IMR-90 (cell line): ENCODE results near the gene SNAP25. TPM values are rescaled to one million over a fixed set of nuclear protein-coding genes. Genes with fewer than 3 reads are reported as not detected.

Experiments
- ATAC-seq: fragments of 200-7000 bp; cut with Tn5 transposase; 2 replicates; pipeline ENCODE4 v1.9.1; 2020; ENCODE audit warnings: low read depth, mild to moderate bottlenecking, moderate library complexity
- BruUV-seq: library from RNA; stranded (reverse); fragments of 400-500 nt; replicated peaks from 2 replicates; lab custom pipeline; 2021; lab: Mats Ljungman, UMichigan
- CTCF ChIA-PET: fragments of 300-600 bp; formaldehyde crosslinking; extraction: SDS; loops from one replicate; lab custom pipeline; 2021; ENCODE audit warnings: antibody characterized with exemption; lab: Yijun Ruan, JAX
- POLR2A ChIA-PET: fragments of 300-600 bp; sonication (Branson Sonifier 250); formaldehyde crosslinking; loops from one replicate; lab custom pipeline; 2022; ENCODE audit warnings: antibody characterized with exemption; ENCODE audit not compliant: unreplicated experiment; lab: Charles Lee
- DNase-seq: peaks from one replicate; pipeline ENCODE4 v3.0.0; 2013
- H2AFZ ChIP-seq: replicated peaks from 2 replicates; pipeline ENCODE3; 2013; ENCODE audit warnings: low read length, mild to moderate bottlenecking; ENCODE audit not compliant: poor library complexity
- H2AK5ac ChIP-seq: 2 replicates; pipeline ENCODE4 v1.6.1; 2013; ENCODE audit warnings: low read depth, low read length, inconsistent platforms
- H2AK9ac ChIP-seq: replicated peaks from 2 replicates; pipeline ENCODE3; 2013; ENCODE audit warnings: mild to moderate bottlenecking, low read depth, low read length, moderate library complexity; ENCODE audit not compliant: poor library complexity
- H2BK120ac ChIP-seq: 2 replicates; pipeline ENCODE4 v1.6.1; 2013; ENCODE audit warnings: low read depth, low read length, inconsistent platforms
- H2BK15ac ChIP-seq: 3 replicates; pipeline ENCODE4 v1.6.1; 2013; ENCODE audit warnings: low read depth, low read length, inconsistent platforms
- H2BK20ac ChIP-seq: 2 replicates; pipeline ENCODE4 v1.6.1; 2013; ENCODE audit warnings: low read depth, mild to moderate bottlenecking, inconsistent platforms, low read length, moderate library complexity
- H2BK5ac ChIP-seq: 2 replicates; pipeline ENCODE4 v1.6.1; 2013; ENCODE audit warnings: mild to moderate bottlenecking, low read depth, low read length, inconsistent platforms; ENCODE audit not compliant: poor library complexity, severe bottlenecking
- H3K14ac ChIP-seq: replicated peaks from 2 replicates; pipeline ENCODE4 v1.6.1; 2013; ENCODE audit warnings: low read depth, low read length, inconsistent platforms
- H3K18ac ChIP-seq: 2 replicates; pipeline ENCODE4 v1.6.1; 2013; ENCODE audit warnings: low read depth, low read length, control low read depth
- H3K23ac ChIP-seq: 2 replicates; pipeline ENCODE4 v1.6.1; 2013; ENCODE audit warnings: low read depth, low read length, inconsistent platforms
- H3K27ac ChIP-seq: 2 replicates; pipeline ENCODE4 v1.5.1; 2013; ENCODE audit warnings: mild to moderate bottlenecking, control low read depth, low read length; ENCODE audit not compliant: insufficient read depth
- H3K27me3 ChIP-seq: 2 replicates; pipeline ENCODE4 v1.6.1; 2013; ENCODE audit warnings: low read length; ENCODE audit not compliant: control insufficient read depth, insufficient read depth
- H3K36me3 ChIP-seq: 2 replicates; pipeline ENCODE4 v1.6.1; 2013; ENCODE audit warnings: low read length, mixed read lengths; ENCODE audit not compliant: control insufficient read depth, insufficient read depth
- H3K4ac ChIP-seq: 2 replicates; pipeline ENCODE4 v1.6.1; 2013; ENCODE audit warnings: low read depth, low read length, inconsistent platforms
- H3K4me1 ChIP-seq: 2 replicates; pipeline ENCODE4 v1.6.1; 2013; ENCODE audit warnings: low read length, mixed read lengths; ENCODE audit not compliant: control insufficient read depth, insufficient read depth
- H3K4me2 ChIP-seq: 2 replicates; pipeline ENCODE4 v1.6.1; 2013; ENCODE audit warnings: low read depth, mild to moderate bottlenecking, control low read depth, low read length, moderate library complexity
- H3K4me3 ChIP-seq: 2 replicates; pipeline ENCODE4 v1.5.1; 2013; ENCODE audit warnings: low read depth, mild to moderate bottlenecking, control low read depth, low read length, moderate library complexity; ENCODE audit not compliant: insufficient read depth
- H3K56ac ChIP-seq: 2 replicates; pipeline ENCODE4 v1.6.1; 2013; ENCODE audit warnings: low read length, inconsistent platforms; ENCODE audit not compliant: insufficient read depth; ENCODE audit errors: extremely low read depth
- H3K79me1 ChIP-seq, 2 experiments: 2 replicates each; pipeline ENCODE4 v1.6.1; 2013; ENCODE audit warnings: low read length in 2 of 2, inconsistent platforms in 1 of 2, low read depth in 1 of 2
- H3K9ac ChIP-seq: 2 replicates; pipeline ENCODE4 v1.6.1; 2013; ENCODE audit warnings: low read depth, low read length, control low read depth
- H3K9me1 ChIP-seq: 2 replicates; pipeline ENCODE4 v1.6.1; 2013; ENCODE audit warnings: low read length, inconsistent platforms; ENCODE audit not compliant: insufficient read depth
- H3K9me3 ChIP-seq: 2 replicates; pipeline ENCODE4 v1.6.1; 2013; ENCODE audit warnings: low read length; ENCODE audit not compliant: control insufficient read depth, insufficient read depth
- H4K20me1 ChIP-seq: 2 replicates; pipeline ENCODE4 v1.6.1; 2013; ENCODE audit warnings: low read length, inconsistent platforms; ENCODE audit not compliant: insufficient read depth
- H4K5ac ChIP-seq: 2 replicates; pipeline ENCODE4 v1.6.1; 2013; ENCODE audit warnings: mild to moderate bottlenecking, low read depth, low read length, control low read depth
- H4K8ac ChIP-seq, 2 experiments: 2 replicates each; pipeline ENCODE4 v1.6.1; 2013; ENCODE audit warnings: low read depth in 2 of 2, low read length in 2 of 2, control low read depth in 1 of 2, inconsistent platforms in 1 of 2
- H4K91ac ChIP-seq: 2 replicates; pipeline ENCODE4 v1.6.1; 2013; ENCODE audit warnings: low read depth, low read length, inconsistent platforms; ENCODE audit not compliant: insufficient read depth
- BHLHE40 ChIP-seq: fragments of 150-350 bp; IDR thresholded peaks from 2 replicates; pipeline ENCODE4 v1.6.1; 2016; ENCODE audit warnings: mild to moderate bottlenecking, low read depth, low read length
- CEBPB ChIP-seq: IDR thresholded peaks from 2 replicates; pipeline ENCODE4 v1.6.1; 2012; ENCODE audit warnings: low read depth, low read length, improper control_type of control experiment
- CHD1 ChIP-seq: IDR thresholded peaks from 2 replicates; pipeline ENCODE4 v1.6.1; 2012; ENCODE audit warnings: low read depth, low read length, improper control_type of control experiment
- CTCF ChIP-seq: conservative IDR thresholded peaks from 2 replicates; pipeline ENCODE4 v1.5.1; 2012; ENCODE audit warnings: mild to moderate bottlenecking, low read depth, low read length, improper control_type of control experiment
- FOS ChIP-seq: fragments of 150-350 bp; IDR thresholded peaks from 2 replicates; pipeline ENCODE4 v1.6.1; 2016; ENCODE audit warnings: low read depth, low read length
- MAFK ChIP-seq: IDR thresholded peaks from 2 replicates; pipeline ENCODE4 v1.6.1; 2012; ENCODE audit warnings: low read depth, low read length, improper control_type of control experiment
- MAZ ChIP-seq: IDR thresholded peaks from 2 replicates; pipeline ENCODE4 v1.6.1; 2012; ENCODE audit warnings: low read depth, mild to moderate bottlenecking, low read length, improper control_type of control experiment, moderate library complexity, borderline replicate concordance
- MXI1 ChIP-seq: IDR thresholded peaks from 2 replicates; pipeline ENCODE4 v1.6.1; 2012; ENCODE audit warnings: low read depth, mild to moderate bottlenecking, low read length, moderate library complexity, borderline replicate concordance
- NFE2L2 ChIP-seq: fragments of 150-350 bp; IDR thresholded peaks from 2 replicates; pipeline ENCODE4 v1.6.1; 2016; ENCODE audit warnings: low read depth, mild to moderate bottlenecking, low read length
- POLR2A ChIP-seq: IDR thresholded peaks from 2 replicates; pipeline ENCODE4 v1.6.1; 2012; ENCODE audit warnings: mild to moderate bottlenecking, low read depth, low read length
- RAD21 ChIP-seq: IDR thresholded peaks from 2 replicates; pipeline ENCODE4 v1.6.1; 2012; ENCODE audit warnings: low read length, improper control_type of control experiment
- RCOR1 ChIP-seq: IDR thresholded peaks from 2 replicates; pipeline ENCODE4 v1.6.1; 2012; ENCODE audit warnings: mild to moderate bottlenecking, low read length, improper control_type of control experiment; ENCODE audit not compliant: insufficient replicate concordance
- RFX5 ChIP-seq: IDR thresholded peaks from 2 replicates; pipeline ENCODE4 v1.8.0; 2012; ENCODE audit warnings: low read depth, mild to moderate bottlenecking, low read length, moderate library complexity
- SMC3 ChIP-seq: fragments of 150-350 bp; IDR thresholded peaks from 2 replicates; pipeline ENCODE4 v1.6.1; 2016; ENCODE audit warnings: low read depth, mild to moderate bottlenecking, antibody characterized with exemption, low read length, moderate library complexity
- USF2 ChIP-seq: fragments of 150-350 bp; IDR thresholded peaks from 2 replicates; pipeline ENCODE4 v1.6.1; 2017; ENCODE audit warnings: mild to moderate bottlenecking, antibody characterized with exemption, low read length, low read depth
- WGBS, 2 experiments: methylation state at CpG; one replicate each; pipeline versions ENCODE4 v1.1.5 to v1.1.7; 2013; ENCODE audit warnings: missing lambda C conversion rate in 2 of 2; ENCODE audit not compliant: insufficient read length in 1 of 2; ENCODE audit errors: extremely low coverage in 2 of 2; 5-methylcytosine and 5-hydroxymethylcytosine counted together
- dilution Hi-C: fragments of 300-500 bp; cut with HindIII; formaldehyde crosslinking; loops from one replicate; pipeline ENCODE4 v1.14.3; 2018; ENCODE audit warnings: low sequenced_read_pairs; ENCODE audit not compliant: unreplicated experiment
- in situ Hi-C: fragments of 300-500 bp; cut with MboI; formaldehyde crosslinking; loops from 3 replicates; pipeline ENCODE4 v1.14.3; 2019; ENCODE audit warnings: low sequenced_read_pairs, inconsistent platforms, mixed read lengths
- intact Hi-C: fragments of 100-400 bp; cut with micrococcal nuclease; formaldehyde crosslinking; loops from 2 replicates; pipeline ENCODE4 v1.10.0; 2022
- polyA plus RNA-seq, 3 experiments: library from polyadenylated mRNA; depleted of rRNA; stranded (reverse); fragments of >200 nt; gene quantifications; 2 replicates each; pipeline ENCODE4 v1.2.3, GENCODE V29; 2012; ENCODE audit warnings: low replicate concordance in 1 of 3
- total RNA-seq: library from RNA; depleted of rRNA; stranded (reverse); fragments of >200 nt; gene quantifications from 2 replicates; pipeline ENCODE4 v1.2.3, GENCODE V29; 2012

The SNAP25 gene
- total and polyA plus RNA-seq, 2 of the 4 experiments (the other 2 are of a cell fraction): 1.1 to 2.8 TPM

DNA sequence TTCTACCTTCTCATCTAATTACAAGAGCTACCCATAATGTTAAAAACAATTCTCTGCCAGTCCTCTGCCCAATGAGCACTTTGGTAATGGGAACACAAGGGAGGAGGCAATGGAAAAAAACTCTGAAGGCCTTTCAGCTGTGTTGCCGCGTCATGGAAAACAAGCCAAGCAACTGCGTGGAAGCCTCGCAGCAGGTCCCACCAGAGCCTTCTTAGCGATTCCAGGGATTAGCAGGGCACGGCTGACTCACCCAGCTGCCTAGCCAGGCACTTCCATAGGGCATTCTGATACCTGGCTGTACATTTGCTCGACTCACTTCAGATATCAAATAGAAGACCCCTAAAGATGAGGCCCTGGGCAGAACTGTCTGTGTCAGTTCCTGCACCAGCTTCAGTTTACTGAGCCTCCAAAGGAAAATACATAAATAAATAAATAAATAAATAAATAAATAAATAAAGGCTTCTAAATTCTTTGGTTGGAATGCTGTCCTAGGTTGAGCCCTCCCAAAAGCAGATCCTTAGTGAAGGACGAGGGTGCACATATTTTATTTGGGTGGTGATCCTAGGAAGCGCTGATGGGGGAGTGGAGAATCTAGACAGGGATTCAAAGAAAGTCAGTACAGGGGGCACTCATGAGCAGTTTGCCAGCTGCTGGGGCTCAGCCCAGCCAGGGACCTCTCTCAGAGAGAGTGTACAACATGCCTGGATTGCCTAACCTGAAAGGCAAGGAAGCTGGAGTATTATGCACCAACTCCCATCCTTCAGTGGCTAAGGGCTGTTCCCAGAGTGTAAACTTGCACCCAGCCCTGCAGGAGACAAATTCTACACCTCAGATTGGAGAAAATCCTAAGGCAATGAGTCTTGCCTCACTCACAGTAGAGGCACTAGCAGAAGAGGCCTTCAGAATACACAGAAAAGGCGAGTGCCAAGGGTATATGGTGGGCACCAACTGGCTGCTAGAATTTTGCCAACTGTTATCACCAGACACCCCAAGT lies 18.2 kb downstream of the SNAP25 start:
- H4K5ac ChIP-seq: no peak overlapping the region
- POLR2A ChIA-PET: no interaction called here
- TF ChIP-seq USF2 (no peak), RCOR1 (no peak), CEBPB (no peak), MAZ (no peak), CTCF (no peak), SMC3 (no peak), BHLHE40 (no peak), CHD1 (no peak), RAD21 (no peak), MXI1 (no peak), RFX5 (no peak), POLR2A (no peak), FOS (no peak), NFE2L2 (no peak), MAFK (no peak)

More for the DNA sequence above, 18.2 kb downstream of the SNAP25 start:
- H3K9ac ChIP-seq: no peak overlapping the region
- no peak overlapping the region for H4K91ac ChIP-seq
- no peak overlapping the region for H3K14ac ChIP-seq
- in situ Hi-C loops (no loop called here), intact Hi-C loops (no loop called here), dilution Hi-C loops (no loop called here)
- H3K23ac ChIP-seq: no peak overlapping the region
- WGBS, 2 experiments: 65% methylated on average over 4 of the region's 10 CpGs; no CpG with 5 or more reads in 1 of the 2 experiments
- no peaks in the 10 kb centered on the region for H3K27me3 ChIP-seq
- H3K4ac ChIP-seq: no peak overlapping the region
- no peaks in the 10 kb centered on the region for H4K20me1 ChIP-seq
- DNase-seq (no peak), ATAC-seq (no peak)
- H3K4me2 ChIP-seq: no peak overlapping the region
- H3K27ac ChIP-seq: no peak overlapping the region
- no peak overlapping the region for H2BK15ac ChIP-seq
- H2AK9ac ChIP-seq: no peak overlapping the region
- no peaks in the 10 kb centered on the region for H3K9me3 ChIP-seq
- no peak overlapping the region for H3K56ac ChIP-seq
- H3K4me1 ChIP-seq: no peaks in the 10 kb centered on the region
- no TSS peak for BruUV-seq
- H3K4me3 ChIP-seq: no peak overlapping the region
- H4K8ac ChIP-seq: no peak overlapping the region
- H2AK5ac ChIP-seq: no peak overlapping the region
- H2AFZ ChIP-seq: no peak overlapping the region
- no peak overlapping the region for H2BK20ac ChIP-seq
- H3K36me3 ChIP-seq: peaks cover 4% of the 10 kb centered on the region
- H3K9me1 ChIP-seq: no peaks in the 10 kb centered on the region
- no peaks in the 10 kb centered on the region for H3K79me1 ChIP-seq
- H3K18ac ChIP-seq: no peak overlapping the region
- H2BK5ac ChIP-seq: no peak overlapping the region
- CTCF ChIA-PET: no interaction called here
- H2BK120ac ChIP-seq: no peak overlapping the region
